Liver (tissue), 9 donors: ENCODE data around the gene TXLNA. TPM values are rescaled to one million over a fixed set of nuclear protein-coding genes. Genes with fewer than 3 reads are reported as not detected.

Source experiments
- DNase-seq: peaks from one replicate; pipeline ENCODE4 v3.0.0-alpha.2; 2017; ENCODE audit warnings: low spot score
- H3K27ac ChIP-seq, 2 donors: one replicate each; pipeline ENCODE4 v1.7.0; 2013; ENCODE audit warnings: inconsistent platforms in 2 of 2, low read length in 2 of 2, control low read depth in 1 of 2, low read depth in 1 of 2, mild to moderate bottlenecking in 1 of 2
- H3K27me3 ChIP-seq, 4 donors: one replicate each; pipeline versions ENCODE4 v1.6.1 to v1.7.0; 2013; ENCODE audit warnings: low read length in 3 of 4, inconsistent platforms in 1 of 4, mild to moderate bottlenecking in 1 of 4, moderate library complexity in 1 of 4; ENCODE audit not compliant: control insufficient read depth in 4 of 4, insufficient read depth in 4 of 4
- H3K36me3 ChIP-seq, 4 donors: one replicate each; pipeline versions ENCODE4 v1.6.1 to v1.7.0; 2013; ENCODE audit warnings: low read length in 3 of 4, mild to moderate bottlenecking in 3 of 4, low read depth in 1 of 4, moderate library complexity in 1 of 4; ENCODE audit not compliant: control insufficient read depth in 4 of 4, insufficient read depth in 3 of 4
- H3K4me1 ChIP-seq, 4 donors: one replicate each; pipeline versions ENCODE4 v1.6.1 to v1.7.0; 2013; ENCODE audit warnings: low read length in 3 of 4, mild to moderate bottlenecking in 3 of 4, moderate library complexity in 1 of 4; ENCODE audit not compliant: control insufficient read depth in 4 of 4, insufficient read depth in 4 of 4
- H3K4me3 ChIP-seq, 3 donors: one replicate each; pipeline versions ENCODE4 v1.6.1 to v1.7.0; 2013; ENCODE audit warnings: low read length in 3 of 3, control low read depth in 1 of 3, low read depth in 1 of 3, mild to moderate bottlenecking in 1 of 3
- H3K9ac ChIP-seq, 2 donors: one replicate each; pipeline ENCODE4 v1.7.0; 2013; ENCODE audit warnings: low read length in 2 of 2, mild to moderate bottlenecking in 2 of 2, moderate library complexity in 2 of 2, control low read depth in 1 of 2, low read depth in 1 of 2
- H3K9me3 ChIP-seq, 4 donors: one replicate each; pipeline versions ENCODE4 v1.6.1 to v1.7.0; 2013; ENCODE audit warnings: low read length in 3 of 4; ENCODE audit not compliant: control insufficient read depth in 4 of 4
- ATF3 ChIP-seq: IDR thresholded peaks from 2 replicates; pipeline ENCODE4 v1.6.1; 2016; ENCODE audit warnings: antibody characterized with exemption
- EGR1 ChIP-seq, 2 donors: IDR thresholded peaks; 2 replicates each; pipeline ENCODE4 v1.6.1; 2016 to 2018; ENCODE audit warnings: antibody characterized with exemption in 2 of 2, low read depth in 2 of 2
- FOXA1 ChIP-seq: IDR thresholded peaks from 2 replicates; pipeline ENCODE4 v1.6.1; 2016; ENCODE audit warnings: antibody characterized with exemption
- FOXA2 ChIP-seq: IDR thresholded peaks from 2 replicates; pipeline ENCODE4 v1.6.1; 2016; ENCODE audit warnings: antibody characterized with exemption
- HNF4A ChIP-seq, 2 donors: conservative IDR thresholded peaks; 2 replicates each; pipeline ENCODE4 v1.6.1; 2016; ENCODE audit warnings: antibody characterized with exemption in 2 of 2, mild to moderate bottlenecking in 2 of 2
- HNF4G ChIP-seq: IDR thresholded peaks from 2 replicates; pipeline ENCODE4 v1.6.1; 2016; ENCODE audit warnings: antibody characterized with exemption
- JUND ChIP-seq, 2 donors: IDR thresholded peaks; 2 replicates each; pipeline ENCODE4 v1.6.1; 2016; ENCODE audit warnings: antibody characterized with exemption in 2 of 2
- RAD21 ChIP-seq, 2 donors: IDR thresholded peaks; 2 replicates each; pipeline ENCODE4 v1.6.1; 2016; ENCODE audit warnings: antibody characterized with exemption in 2 of 2, mild to moderate bottlenecking in 2 of 2
- REST ChIP-seq: IDR thresholded peaks from 2 replicates; pipeline ENCODE4 v1.6.1; 2016; ENCODE audit warnings: antibody characterized with exemption, mild to moderate bottlenecking
- RXRA ChIP-seq, 2 donors: IDR thresholded peaks; 2 replicates each; pipeline ENCODE4 v1.6.1; 2017 to 2018; ENCODE audit warnings: antibody characterized with exemption in 2 of 2, mild to moderate bottlenecking in 1 of 2
- SP1 ChIP-seq: IDR thresholded peaks from 2 replicates; pipeline ENCODE4 v1.6.1; 2018; ENCODE audit warnings: antibody characterized with exemption, mild to moderate bottlenecking
- TAF1 ChIP-seq: conservative IDR thresholded peaks from 2 replicates; pipeline ENCODE4 v1.6.1; 2016; ENCODE audit warnings: antibody characterized with exemption, mild to moderate bottlenecking
- YY1 ChIP-seq: IDR thresholded peaks from 2 replicates; pipeline ENCODE4 v1.6.1; 2016; ENCODE audit warnings: antibody characterized with exemption, mild to moderate bottlenecking
- WGBS: extraction: QIAGEN DNeasy Blood & Tissue Kit; methylation state at CpG from one replicate; pipeline ENCODE4 v1.1.7; 2013; 5-methylcytosine and 5-hydroxymethylcytosine counted together
- polyA plus RNA-seq, 2 donors: library from polyadenylated mRNA; stranded (reverse) in 1 of 2; unstranded in 1 of 2; fragments of 200-250 nt in 1 of 2; fragments of >200 nt in 1 of 2; fragmentation: Nextera tagmentation in 1 of 2; extraction: Ambion mirVana in 1 of 2; gene quantifications; one replicate each; pipeline versions ENCODE4 v1.2.1 to v1.2.3, GENCODE V29; 2013 to 2015
- total RNA-seq, 2 donors: library from RNA; depleted of rRNA; stranded (reverse); fragments of >200 nt; gene quantifications; one replicate each; pipeline ENCODE4 v1.2.3, GENCODE V29; 2014
- TF ChIP-seq, protein P1 (sequence below): fragments of 150-350 bp; IDR thresholded peaks from 2 replicates; pipeline ENCODE4 v1.5.1; 2017; ENCODE audit warnings: improper control_type of control experiment, low read depth, low read length; ENCODE audit not compliant: missing input control
- TF ChIP-seq, protein P2 (sequence below): IDR thresholded peaks from 2 replicates; pipeline ENCODE4 v1.6.1; 2016; ENCODE audit warnings: antibody characterized with exemption
- donor health status: healthy.
- donor health status: healthy.
- donor health status: healthy.
- donor health status: healthy.
- donor health status: healthy.

TXLNA gene
- total and polyA plus RNA-seq, 4 donors, result 17.9 to 46.7 (median 28.9) TPM

- peaks cover 5 to 31% (median 18%) of the 10 kb centered on the region in 4 donors for H3K36me3 ChIP-seq
- no peaks in the 10 kb centered on the region for H3K27me3 ChIP-seq
- no peak overlapping the region for H3K27ac ChIP-seq
- H3K4me3 ChIP-seq, result no peak overlapping the region
- 88% methylated on average over 7 of the region's 7 CpGs for WGBS
- H3K9me3 ChIP-seq, result no peaks in the 10 kb centered on the region
- TF ChIP-seq, protein P1, sequence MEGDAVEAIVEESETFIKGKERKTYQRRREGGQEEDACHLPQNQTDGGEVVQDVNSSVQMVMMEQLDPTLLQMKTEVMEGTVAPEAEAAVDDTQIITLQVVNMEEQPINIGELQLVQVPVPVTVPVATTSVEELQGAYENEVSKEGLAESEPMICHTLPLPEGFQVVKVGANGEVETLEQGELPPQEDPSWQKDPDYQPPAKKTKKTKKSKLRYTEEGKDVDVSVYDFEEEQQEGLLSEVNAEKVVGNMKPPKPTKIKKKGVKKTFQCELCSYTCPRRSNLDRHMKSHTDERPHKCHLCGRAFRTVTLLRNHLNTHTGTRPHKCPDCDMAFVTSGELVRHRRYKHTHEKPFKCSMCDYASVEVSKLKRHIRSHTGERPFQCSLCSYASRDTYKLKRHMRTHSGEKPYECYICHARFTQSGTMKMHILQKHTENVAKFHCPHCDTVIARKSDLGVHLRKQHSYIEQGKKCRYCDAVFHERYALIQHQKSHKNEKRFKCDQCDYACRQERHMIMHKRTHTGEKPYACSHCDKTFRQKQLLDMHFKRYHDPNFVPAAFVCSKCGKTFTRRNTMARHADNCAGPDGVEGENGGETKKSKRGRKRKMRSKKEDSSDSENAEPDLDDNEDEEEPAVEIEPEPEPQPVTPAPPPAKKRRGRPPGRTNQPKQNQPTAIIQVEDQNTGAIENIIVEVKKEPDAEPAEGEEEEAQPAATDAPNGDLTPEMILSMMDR, result no peak
- TF ChIP-seq RAD21 (IDR thresholded peaks at IDR 0.05) (peak in 1 of 2 donors; percentile 35), REST (no peak), YY1 (no peak)
- no peak overlapping the region for H3K9ac ChIP-seq
- no peak for DNase-seq
- H3K4me1 ChIP-seq, result no peaks in the 10 kb centered on the region
These were observed 55.3 kb downstream of the TXLNA start for GRCh38 chr1:32234792-32235191.

GRCh38 chr1:32239337-32239736, 59.9 kb downstream of the TXLNA start:
- Histone ChIP-seq H3K27ac (no peak overlapping the region), H3K4me3 (no peak overlapping the region), H3K27me3 (no peaks in the 10 kb centered on the region), H3K9me3 (no peaks in the 10 kb centered on the region), H3K4me1 (peaks cover 4 to 15% (median 11%) of the 10 kb centered on the region in 4 donors), H3K36me3 (peaks cover 0 to 6% (median 0%) of the 10 kb centered on the region in 4 donors), H3K9ac (no peak overlapping the region)
- no peak for DNase-seq
- TF ChIP-seq REST (no peak), ATF3 (no peak), SP1 (no peak), FOXA1 (no peak), EGR1 (IDR thresholded peaks at IDR 0.05; ENCODE audit: low read depth in 2 of 2) (no peak), TAF1 (no peak), RAD21 (IDR thresholded peaks at IDR 0.05) (no peak), RXRA (IDR thresholded peaks at IDR 0.05) (no peak), HNF4G (no peak), FOXA2 (no peak), HNF4A (conservative IDR thresholded peaks at IDR 0.05) (no peak), JUND (IDR thresholded peaks at IDR 0.05) (no peak)
- TF ChIP-seq, protein P2, sequence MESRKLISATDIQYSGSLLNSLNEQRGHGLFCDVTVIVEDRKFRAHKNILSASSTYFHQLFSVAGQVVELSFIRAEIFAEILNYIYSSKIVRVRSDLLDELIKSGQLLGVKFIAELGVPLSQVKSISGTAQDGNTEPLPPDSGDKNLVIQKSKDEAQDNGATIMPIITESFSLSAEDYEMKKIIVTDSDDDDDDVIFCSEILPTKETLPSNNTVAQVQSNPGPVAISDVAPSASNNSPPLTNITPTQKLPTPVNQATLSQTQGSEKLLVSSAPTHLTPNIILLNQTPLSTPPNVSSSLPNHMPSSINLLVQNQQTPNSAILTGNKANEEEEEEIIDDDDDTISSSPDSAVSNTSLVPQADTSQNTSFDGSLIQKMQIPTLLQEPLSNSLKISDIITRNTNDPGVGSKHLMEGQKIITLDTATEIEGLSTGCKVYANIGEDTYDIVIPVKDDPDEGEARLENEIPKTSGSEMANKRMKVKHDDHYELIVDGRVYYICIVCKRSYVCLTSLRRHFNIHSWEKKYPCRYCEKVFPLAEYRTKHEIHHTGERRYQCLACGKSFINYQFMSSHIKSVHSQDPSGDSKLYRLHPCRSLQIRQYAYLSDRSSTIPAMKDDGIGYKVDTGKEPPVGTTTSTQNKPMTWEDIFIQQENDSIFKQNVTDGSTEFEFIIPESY, result no peak
- TF ChIP-seq, protein P1, result no peak
- WGBS, result 75% methylated on average over 4 of the region's 4 CpGs
